HepG2 (cell line): Measurements from ENCODE around the gene UNKL. TPM values are rescaled to one million over a fixed set of nuclear protein-coding genes. Genes with fewer than 3 reads are reported as not detected.

Experiments used
- ADNP ChIP-seq: sonication (generic); formaldehyde crosslinking; IDR thresholded peaks from 2 replicates; pipeline ENCODE4 v1.4.0; 2020; ENCODE audit warnings: missing genetic modification reagents
- ELF4 ChIP-seq: sonication (generic); formaldehyde crosslinking; IDR thresholded peaks from 2 replicates; pipeline ENCODE4 v1.5.0; 2020; ENCODE audit warnings: missing genetic modification reagents, mild to moderate bottlenecking, moderate library complexity, borderline replicate concordance
- FOXK1 ChIP-seq: sonication (generic); formaldehyde crosslinking; IDR thresholded peaks from 2 replicates; pipeline ENCODE4 v1.4.0; 2020; ENCODE audit warnings: low read depth, missing genetic modification reagents, borderline replicate concordance
- GABPA ChIP-seq, 2 experiments: IDR thresholded peaks; 2 replicates each; pipeline ENCODE4 v1.6.1; 2011 to 2016; ENCODE audit warnings: low read depth in 2 of 2, low read length in 1 of 2, missing biosample characterization in 1 of 2, missing genetic modification characterization in 1 of 2
- GTF3A ChIP-seq: sonication (generic); formaldehyde crosslinking; conservative IDR thresholded peaks from 2 replicates; pipeline ENCODE4 v1.4.0; 2020; ENCODE audit warnings: mild to moderate bottlenecking, missing genetic modification reagents
- HOXA3 ChIP-seq: sonication (generic); formaldehyde crosslinking; IDR thresholded peaks from 2 replicates; pipeline ENCODE4 v1.5.0; 2020; ENCODE audit warnings: missing genetic modification reagents
- HOXA9 ChIP-seq: sonication (generic); formaldehyde crosslinking; IDR thresholded peaks from 2 replicates; pipeline ENCODE4 v1.8.1; 2022; ENCODE audit warnings: missing genetic modification reagents, mild to moderate bottlenecking, moderate library complexity, borderline replicate concordance
- IRF1 ChIP-seq: sonication (generic); formaldehyde crosslinking; IDR thresholded peaks from 2 replicates; pipeline ENCODE4 v1.4.0; 2020; ENCODE audit warnings: low read depth, mild to moderate bottlenecking, missing genetic modification reagents
- MAFG ChIP-seq: sonication (generic); formaldehyde crosslinking; IDR thresholded peaks from 2 replicates; pipeline ENCODE4 v1.5.1; 2020; ENCODE audit warnings: mild to moderate bottlenecking, missing genetic modification reagents
- NFATC3 ChIP-seq: sonication (generic); formaldehyde crosslinking; IDR thresholded peaks from 2 replicates; pipeline ENCODE4 v1.5.1; 2020; ENCODE audit warnings: mild to moderate bottlenecking, missing genetic modification reagents
- NR2F6 ChIP-seq, 2 experiments: IDR thresholded peaks; 2 replicates each; pipeline ENCODE4 v1.6.1; 2016; ENCODE audit warnings: antibody characterized with exemption in 1 of 2, mild to moderate bottlenecking in 1 of 2
- POLR2A ChIP-seq, 2 experiments: IDR thresholded peaks; 2 replicates each; pipeline ENCODE4 v1.6.1; 2011; ENCODE audit warnings: low read depth in 2 of 2, low read length in 2 of 2, mild to moderate bottlenecking in 1 of 2, moderate library complexity in 1 of 2; ENCODE audit not compliant: insufficient read depth in 1 of 2
- RFX5 ChIP-seq: IDR thresholded peaks from 2 replicates; pipeline ENCODE4 v1.6.1; 2011; ENCODE audit warnings: low read depth, low read length, improper control_type of control experiment
- SP4 ChIP-seq: sonication (generic); formaldehyde crosslinking; IDR thresholded peaks from 2 replicates; pipeline ENCODE4 v1.8.1; 2023; ENCODE audit warnings: mild to moderate bottlenecking, missing genetic modification reagents
- USF2 ChIP-seq, 2 experiments: sonication (generic) in 1 of 2; formaldehyde crosslinking in 1 of 2; IDR thresholded peaks; 2 replicates each; pipeline versions ENCODE4 v1.5.1 to v1.6.1; 2011 to 2020; ENCODE audit warnings: borderline replicate concordance in 1 of 2, low read depth in 1 of 2, low read length in 1 of 2, mild to moderate bottlenecking in 1 of 2, missing genetic modification reagents in 1 of 2, moderate library complexity in 1 of 2
- ZBTB21 ChIP-seq: sonication (generic); formaldehyde crosslinking; IDR thresholded peaks from 2 replicates; pipeline ENCODE4 v1.4.0; 2020; ENCODE audit warnings: missing genetic modification reagents
- ZNF138 ChIP-seq: sonication (generic); formaldehyde crosslinking; IDR thresholded peaks from 2 replicates; pipeline ENCODE4 v1.5.0; 2020; ENCODE audit warnings: mild to moderate bottlenecking, low read depth, missing genetic modification reagents
- ZNF510 ChIP-seq: sonication (generic); formaldehyde crosslinking; IDR thresholded peaks from 2 replicates; pipeline ENCODE4 v1.4.0; 2020; ENCODE audit warnings: low read depth, mild to moderate bottlenecking, missing genetic modification reagents
- ZNF761 ChIP-seq: sonication (generic); formaldehyde crosslinking; conservative IDR thresholded peaks from 2 replicates; pipeline ENCODE4 v1.4.0; 2020; ENCODE audit warnings: mild to moderate bottlenecking, missing genetic modification reagents
- ZNF776 ChIP-seq: sonication (generic); formaldehyde crosslinking; IDR thresholded peaks from 2 replicates; pipeline ENCODE4 v1.4.0; 2020; ENCODE audit warnings: mild to moderate bottlenecking, missing genetic modification reagents
- ZUFSP ChIP-seq: sonication (generic); formaldehyde crosslinking; IDR thresholded peaks from 2 replicates; pipeline ENCODE4 v1.9.0; 2021; ENCODE audit warnings: missing genetic modification reagents, mild to moderate bottlenecking, borderline replicate concordance
- polyA plus RNA-seq, 8 experiments: library from polyadenylated mRNA; depleted of rRNA in 3 of 8; stranded (reverse) in 7 of 8; unstranded in 1 of 8; fragments of >200 nt; fragmentation: Illumina TruSeq in 4 of 8; extraction: Trizol in 4 of 8; gene quantifications; 2 replicates each; pipeline versions ENCODE4 v1.2.1 to v1.2.3, GENCODE V29; 2011 to 2016; ENCODE audit warnings: low read depth in 4 of 8, missing spikeins in 1 of 8, mixed read lengths in 1 of 8; ENCODE audit not compliant: insufficient read depth in 1 of 8
- total RNA-seq, 5 experiments: library from RNA; depleted of rRNA; stranded (reverse); fragments of >200 nt; fragmentation: Illumina TruSeq; extraction: Trizol; gene quantifications; 2 replicates each; pipeline ENCODE4 v1.2.3, GENCODE V29; 2016; ENCODE audit warnings: low read depth in 1 of 5

UNKL gene
- total and polyA plus RNA-seq, 2 of the 13 experiments (the other 11 are each of a cell fraction or from before 2014, with no cell fraction given): 10.4 to 17.6 TPM

GRCh38 chr16:1343428-1344242 lies 70.9 kb downstream of the UNKL start (continued):
- TF ChIP-seq ZNF138 (no peak), IRF1 (CRISPR knock-in tag) (no peak), GABPA (IDR thresholded peaks at IDR 0.05; ENCODE audit: low read depth, low read length) (no peak), GABPA (CRISPR knock-in tag; IDR thresholded peaks at IDR 0.05; ENCODE audit: low read depth) (no peak), FOXK1 (CRISPR knock-in tag) (no peak), RFX5 (no peak), ZUFSP (no peak), USF2 (IDR thresholded peaks at IDR 0.05; ENCODE audit: low read depth, low read length) (no peak), USF2 (CRISPR knock-in tag; IDR thresholded peaks at IDR 0.05; ENCODE audit: borderline replicate concordance) (no peak), SP4 (peak; percentile 72), NR2F6 (IDR thresholded peaks at IDR 0.05) (no peak), NR2F6 (CRISPR knock-in tag; IDR thresholded peaks at IDR 0.05) (no peak; the same call in 1 of the 2 replicates), HOXA3 (CRISPR knock-in tag) (no peak), ZNF761 (CRISPR knock-in tag) (no peak), MAFG (CRISPR knock-in tag) (no peak), HOXA9 (CRISPR knock-in tag) (no peak), POLR2A (IDR thresholded peaks at IDR 0.05; ENCODE audit: insufficient read depth in 1 of 2, low read depth in 2 of 2, low read length in 2 of 2) (peak; percentile 72 to 81), ZBTB21 (no peak), ZNF510 (CRISPR knock-in tag) (no peak), ZNF776 (CRISPR knock-in tag) (no peak), ELF4 (no peak), ADNP (no peak), NFATC3 (CRISPR knock-in tag) (no peak), GTF3A (CRISPR knock-in tag) (no peak)
